GM21528 (cell line): Measurements from ENCODE around the gene MGAT3.
"Not testable (repeated sequence)": the region's sequence is repeated elsewhere in the genome, so short reads cannot be mapped to it uniquely, and the experiment has no call there.

Experiments used
- ATAC-seq: cut with Tn5 transposase; IDR thresholded peaks from one replicate; pipeline ENCODE4 v1.9.1; 2021; ENCODE audit warnings: mild to moderate bottlenecking, moderate library complexity; ENCODE audit not compliant: unreplicated experiment, low FRiP score

Gene MGAT3

GRCh38 chr22:39510529-39511149 lies 53.8 kb downstream of the MGAT3 start:
- ATAC-seq: no peak

DNA sequence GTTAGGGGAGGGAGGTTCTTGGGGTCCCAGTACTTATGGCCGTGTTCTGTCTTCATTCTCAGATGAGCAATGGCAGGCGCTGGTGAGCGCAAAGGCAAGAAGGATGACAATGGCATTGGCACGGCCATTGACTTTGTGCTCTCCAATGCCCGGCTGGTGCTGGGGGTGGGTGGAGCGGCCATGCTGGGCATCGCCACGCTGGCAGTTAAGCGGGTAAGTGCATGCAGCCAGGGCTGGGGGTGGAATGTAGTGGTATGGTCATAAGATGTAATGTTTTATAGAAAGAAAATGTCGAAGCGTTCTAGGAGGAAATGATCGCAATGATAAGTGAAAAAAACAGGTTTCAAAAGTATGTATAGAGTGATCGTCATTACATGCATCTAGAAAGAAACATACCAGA lies 54.4 kb downstream of the MGAT3 start:
- ATAC-seq: no peak

DNA sequence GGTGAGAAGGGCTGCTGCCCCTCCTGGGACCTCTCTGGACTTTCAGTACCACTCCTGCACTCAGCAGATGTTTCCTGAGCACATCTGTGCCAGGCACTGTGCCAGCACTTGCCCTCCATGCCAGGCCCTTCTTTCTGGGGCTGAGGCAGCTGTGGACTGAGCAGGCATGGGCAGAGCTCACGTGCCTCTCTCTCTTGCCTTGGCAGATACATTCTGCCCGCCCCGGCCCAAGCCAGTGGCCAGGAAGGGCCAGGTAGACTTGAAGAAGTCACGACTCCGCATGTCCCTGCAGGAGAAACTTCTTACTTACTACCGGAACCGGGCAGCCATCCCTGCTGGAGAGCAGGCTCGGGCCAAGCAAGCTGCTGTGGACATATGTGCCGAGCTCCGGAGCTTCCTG lies 55.2 kb downstream of the MGAT3 start:
- no peak for ATAC-seq

- no peak for ATAC-seq
Measured at GRCh38 chr22:39513791-39514190, 57.0 kb downstream of the MGAT3 start.

DNA sequence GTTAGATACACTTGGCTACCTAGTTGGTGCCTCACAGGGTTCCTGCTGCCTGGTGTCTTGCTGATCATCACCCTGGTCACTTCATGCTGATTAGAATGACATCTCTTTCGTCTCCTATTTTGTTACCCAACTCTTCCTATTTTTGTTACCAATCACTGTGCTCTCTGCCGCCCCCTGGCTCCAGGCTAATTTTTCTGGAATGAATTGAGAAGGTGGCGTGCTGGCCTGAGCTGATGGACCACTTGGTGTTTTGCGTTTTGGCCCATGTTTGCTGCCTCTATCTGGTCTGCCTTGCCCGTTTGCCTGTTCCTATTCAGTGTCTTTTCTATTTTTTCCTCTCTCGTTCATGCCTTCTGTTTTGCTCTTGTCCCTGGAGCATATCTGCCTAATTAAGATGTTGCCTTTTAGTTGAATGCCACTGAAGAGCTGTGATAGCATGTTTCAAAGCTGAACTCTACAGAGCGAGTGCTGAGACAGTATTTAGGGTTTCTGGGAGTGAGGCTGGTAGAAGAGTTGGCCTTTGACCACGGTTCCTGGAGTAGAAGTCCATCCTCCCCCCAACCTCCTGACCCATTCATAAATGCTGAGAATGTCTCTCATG lies 57.7 kb downstream of the MGAT3 start:
- ATAC-seq: no peak

DNA sequence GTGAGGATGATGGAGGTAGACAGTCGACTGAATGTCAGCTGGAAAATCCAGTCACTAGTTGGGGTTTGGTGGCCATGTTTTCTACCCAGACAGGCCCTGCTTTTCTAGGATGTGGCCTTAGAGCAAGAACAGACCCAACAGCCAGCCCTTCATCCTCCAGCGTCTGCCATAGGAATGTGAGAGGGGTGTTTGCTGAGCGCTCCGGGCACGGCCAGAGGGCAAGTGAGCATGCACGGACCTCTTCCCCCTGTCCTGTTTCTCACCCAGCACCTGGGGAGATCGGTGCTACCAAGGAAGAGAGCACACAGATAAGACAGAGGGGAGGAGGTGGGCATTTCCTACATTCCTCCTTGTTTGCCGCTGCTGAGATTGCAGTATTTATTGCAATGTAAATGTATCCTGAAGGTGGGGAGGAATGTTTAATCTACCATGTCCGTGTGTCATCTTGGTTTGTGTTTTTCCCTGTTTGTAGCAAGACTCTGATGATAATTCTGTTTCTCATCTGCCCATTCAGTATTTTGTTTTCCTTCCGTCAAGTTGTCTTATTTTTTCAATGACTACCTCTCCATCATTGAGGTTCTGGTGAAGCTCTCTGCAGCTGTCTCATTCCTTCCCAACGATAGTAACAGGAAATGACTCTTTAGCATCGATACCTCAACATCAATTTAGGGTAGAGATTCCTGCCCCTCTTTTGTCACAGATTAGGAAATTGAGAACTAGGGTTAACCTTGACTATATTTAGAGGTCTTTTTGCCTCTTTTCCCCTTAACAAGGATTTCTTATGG lies 58.6 kb downstream of the MGAT3 start:
- ATAC-seq: no peak

DNA sequence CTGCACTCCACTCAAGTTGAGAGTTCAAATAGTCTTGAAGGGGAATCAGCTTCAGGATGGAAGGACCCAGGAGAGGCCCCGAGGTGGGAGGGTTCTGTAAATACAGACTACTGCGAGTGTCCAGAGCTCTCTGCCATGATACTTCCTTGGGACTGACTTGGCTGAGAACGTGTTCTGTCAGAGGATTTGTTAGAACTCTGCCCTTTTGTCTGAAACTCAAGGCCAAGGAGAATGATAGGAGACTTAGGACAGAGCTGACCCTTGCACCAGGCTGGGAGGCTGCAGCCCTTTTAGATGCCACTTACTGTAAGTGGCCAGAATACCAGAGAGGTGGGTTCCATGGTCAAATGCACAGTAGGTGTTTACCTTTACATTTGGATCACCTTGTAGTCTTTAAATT lies 60.7 kb downstream of the MGAT3 start:
- ATAC-seq: no peak

DNA sequence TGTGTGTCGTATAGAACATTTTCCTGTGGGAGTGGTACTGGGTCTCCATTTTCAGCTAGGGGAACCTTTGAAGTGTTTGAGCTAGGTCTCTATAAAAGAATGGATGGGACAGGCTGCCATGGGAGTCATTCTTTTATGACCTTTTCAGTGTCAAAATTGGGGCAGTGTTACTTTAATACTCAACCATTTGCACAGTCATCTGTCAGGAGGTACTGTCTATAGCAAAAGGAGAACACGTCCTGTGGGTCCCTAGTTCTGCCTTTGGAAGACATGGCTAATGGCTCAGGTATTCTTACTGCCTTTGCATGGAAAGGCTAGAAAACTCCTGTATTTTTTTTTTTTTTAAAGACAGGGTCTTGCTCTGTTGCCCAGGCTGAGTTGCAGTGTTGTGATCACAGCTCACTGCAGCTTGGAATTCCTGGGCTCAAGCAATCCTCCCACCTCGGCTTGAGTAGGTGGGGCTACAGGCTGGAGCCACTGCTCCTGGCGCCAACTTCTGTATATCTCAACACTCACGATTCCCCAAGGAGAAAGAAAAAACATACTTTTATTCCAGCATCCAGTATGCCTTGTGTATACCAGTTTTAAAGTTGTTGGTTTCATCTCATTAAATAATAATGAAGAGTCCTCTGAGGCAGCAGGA lies 61.5 kb downstream of the MGAT3 start:
- no peak for ATAC-seq

GRCh38 chr22:39518996-39519680 lies 62.3 kb downstream of the MGAT3 start:
- no peak for ATAC-seq

DNA sequence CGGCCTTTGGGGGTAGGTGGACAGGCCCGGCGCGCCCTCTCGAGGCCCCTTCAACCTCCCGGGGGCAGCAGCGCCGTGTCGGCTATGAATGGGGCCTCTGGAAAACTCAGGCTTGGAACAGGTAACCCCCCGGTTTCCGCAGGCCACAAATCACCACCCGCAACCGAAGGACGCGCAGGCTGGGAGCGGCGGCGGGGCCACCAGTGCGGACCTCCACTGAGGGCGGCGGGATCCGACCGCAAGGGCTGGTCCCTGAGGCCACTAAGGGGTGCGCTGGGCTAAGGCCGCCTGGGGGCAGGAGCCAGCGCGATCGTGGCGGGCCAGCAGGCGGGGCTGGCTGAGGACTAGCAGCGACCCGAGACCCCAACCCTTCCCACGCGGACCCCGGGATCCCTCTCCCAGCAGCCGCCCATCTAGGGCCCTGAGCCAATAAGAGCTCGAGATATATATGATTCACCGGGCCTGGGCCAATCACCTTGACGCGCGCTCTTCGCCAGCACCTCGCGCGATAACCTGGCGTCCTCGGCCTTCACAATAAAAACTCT lies 62.9 kb downstream of the MGAT3 start:
- peak; percentile 74 for ATAC-seq

GRCh38 chr22:39520226-39521105 lies 63.7 kb downstream of the MGAT3 start, which contains the start of gene ATF4:
Gene ATF4 (plus strand): TSS chr22:39520562. CDS start chr22:39521446, 884 bp downstream.
- ATAC-seq: peak; percentile 53

- ATAC-seq: not testable (repeated sequence)
Measured at GRCh38 chr22:39521106-39521885, 64.5 kb downstream of the MGAT3 start.

- ATAC-seq: not testable (repeated sequence)
Measured at GRCh38 chr22:39522091-39522490, 65.3 kb downstream of the MGAT3 start.

DNA sequence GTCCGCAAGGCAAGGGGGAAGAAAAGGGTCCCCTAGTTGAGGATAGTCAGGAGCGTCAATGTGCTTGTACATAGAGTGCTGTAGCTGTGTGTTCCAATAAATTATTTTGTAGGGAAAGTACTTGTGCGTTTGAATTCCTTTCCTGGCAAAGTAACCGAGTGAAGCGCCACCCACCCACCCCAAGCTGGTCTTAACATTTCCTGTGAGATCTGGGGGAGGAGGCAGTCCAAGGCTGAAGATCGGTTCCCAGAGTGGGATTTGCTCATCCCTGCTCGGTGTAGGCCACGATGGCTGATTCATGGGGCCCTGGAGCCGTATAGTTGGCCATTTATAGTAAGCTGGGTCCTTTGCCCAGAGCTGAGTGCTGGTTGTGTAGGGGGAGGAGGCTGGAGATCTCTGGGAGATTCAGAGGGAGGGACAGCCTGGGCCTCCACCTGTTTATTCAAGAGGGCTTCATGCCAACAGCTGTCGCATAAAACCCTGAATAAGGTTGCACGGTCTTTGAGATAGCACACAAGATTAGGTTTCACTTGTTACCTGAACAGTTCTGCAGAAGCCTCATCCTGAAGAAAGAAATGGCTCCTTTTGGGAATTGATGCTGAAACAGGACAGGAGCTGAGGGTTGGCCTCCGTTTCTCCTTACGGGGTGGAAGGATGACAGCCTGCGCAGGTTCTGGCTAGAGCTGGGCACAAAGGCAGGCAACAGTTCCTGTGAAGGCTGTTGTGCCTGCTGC lies 65.9 kb downstream of the MGAT3 start:
- no peak for ATAC-seq

DNA sequence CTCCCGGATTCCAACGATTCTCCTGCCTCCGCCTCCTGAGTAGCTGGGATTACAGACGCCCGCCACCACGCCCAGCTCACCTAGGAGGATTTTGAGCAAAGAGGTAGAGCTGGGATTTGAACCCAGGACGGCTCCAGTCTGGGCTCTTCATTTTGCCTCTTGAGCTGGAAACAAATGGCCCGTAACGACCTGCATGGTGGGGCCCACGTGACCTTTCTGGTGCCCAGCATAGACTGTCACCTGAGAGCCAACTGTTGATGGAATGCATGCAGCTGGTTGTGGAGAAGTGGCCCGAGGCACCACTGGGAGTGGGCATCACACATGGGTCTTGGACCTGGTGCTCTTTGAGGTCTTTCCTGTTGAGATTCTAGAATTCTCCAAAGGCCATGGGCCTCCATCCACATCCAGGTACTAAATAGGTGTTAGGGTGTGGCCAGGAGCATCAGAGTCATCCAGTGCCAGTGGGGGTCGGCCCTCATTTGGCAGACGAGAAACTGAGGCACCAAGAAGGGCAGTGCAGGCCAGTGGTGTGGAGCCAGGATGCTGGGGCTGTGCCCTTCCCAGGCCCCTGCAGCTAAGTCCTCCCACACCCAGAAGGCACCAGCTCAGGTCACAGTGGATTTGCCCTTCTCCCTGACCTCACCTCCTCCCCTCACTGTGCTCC lies 67.4 kb downstream of the MGAT3 start:
- no peak for ATAC-seq

- ATAC-seq: no peak
Measured at GRCh38 chr22:39524753-39525657, 68.2 kb downstream of the MGAT3 start.

GRCh38 chr22:39525658-39525975 lies 68.8 kb downstream of the MGAT3 start:
- ATAC-seq: no peak
